SK-N-SH treated with all-trans-retinoic acid at 6 μM for 48 hours (cell line): Measurements from ENCODE around the gene ZCCHC7.

Source experiments
- ARNTL ChIP-seq: fragments of 450-650 bp; formaldehyde crosslinking; IDR thresholded peaks from 2 replicates; pipeline ENCODE4 v1.5.0; 2020; ENCODE audit warnings: low read depth, mild to moderate bottlenecking, moderate library complexity, borderline replicate concordance
- CSRNP3 ChIP-seq: fragments of 250-450 bp; sonication (Bioruptor Pico); IDR thresholded peaks from 2 replicates; pipeline ENCODE4 v1.5.1; 2021; ENCODE audit warnings: mild to moderate bottlenecking, moderate library complexity
- GLIS3 ChIP-seq: fragments of 250-450 bp; sonication (Bioruptor Pico); IDR thresholded peaks from 2 replicates; pipeline ENCODE4 v1.5.0; 2020; ENCODE audit warnings: mild to moderate bottlenecking, moderate library complexity
- POU6F1 ChIP-seq: fragments of 250-450 bp; sonication (Bioruptor Pico); IDR thresholded peaks from 2 replicates; pipeline ENCODE4 v1.8.0; 2021; ENCODE audit warnings: low read depth, mild to moderate bottlenecking, moderate library complexity, borderline replicate concordance
- PPARA ChIP-seq: fragments of 250-450 bp; sonication (Bioruptor Pico); IDR thresholded peaks from 2 replicates; pipeline ENCODE4 v1.5.0; 2020; ENCODE audit warnings: mild to moderate bottlenecking, borderline replicate concordance
- RARB ChIP-seq: fragments of 250-450 bp; sonication (Bioruptor Pico); IDR thresholded peaks from 2 replicates; pipeline ENCODE4 v1.8.0; 2021; ENCODE audit warnings: mild to moderate bottlenecking, moderate library complexity
- TOX ChIP-seq: fragments of 250-450 bp; sonication (Bioruptor Pico); IDR thresholded peaks from 2 replicates; pipeline ENCODE4 v1.8.0; 2021; ENCODE audit warnings: mild to moderate bottlenecking, moderate library complexity, borderline replicate concordance
- ZFP30 ChIP-seq: fragments of 450-650 bp; formaldehyde crosslinking; IDR thresholded peaks from 2 replicates; pipeline ENCODE4 v1.5.0; 2022; ENCODE audit warnings: mild to moderate bottlenecking, moderate library complexity
- ZNF565 ChIP-seq: fragments of 450-650 bp; formaldehyde crosslinking; conservative IDR thresholded peaks from 2 replicates; pipeline ENCODE4 v1.5.0; 2020; ENCODE audit warnings: low read depth, mild to moderate bottlenecking, moderate library complexity
- ZNF70 ChIP-seq: fragments of 450-650 bp; formaldehyde crosslinking; IDR thresholded peaks from 2 replicates; pipeline ENCODE4 v1.5.0; 2020; ENCODE audit warnings: mild to moderate bottlenecking, moderate library complexity
- TF ChIP-seq, protein P1 (sequence below): fragments of 250-450 bp; sonication (Bioruptor Pico); IDR thresholded peaks from 2 replicates; pipeline ENCODE4 v1.5.1; 2020; ENCODE audit warnings: low read depth, mild to moderate bottlenecking, moderate library complexity
- TF ChIP-seq, protein P2 (sequence below): fragments of 250-450 bp; sonication (Bioruptor Pico); IDR thresholded peaks from 2 replicates; pipeline ENCODE4 v1.8.0; 2020; ENCODE audit warnings: mild to moderate bottlenecking, moderate library complexity, borderline replicate concordance

- no peak for TF ChIP-seq ZNF70
- no peak for TF ChIP-seq ZNF565 (CRISPR knock-in tag)
- TF ChIP-seq, protein P1, sequence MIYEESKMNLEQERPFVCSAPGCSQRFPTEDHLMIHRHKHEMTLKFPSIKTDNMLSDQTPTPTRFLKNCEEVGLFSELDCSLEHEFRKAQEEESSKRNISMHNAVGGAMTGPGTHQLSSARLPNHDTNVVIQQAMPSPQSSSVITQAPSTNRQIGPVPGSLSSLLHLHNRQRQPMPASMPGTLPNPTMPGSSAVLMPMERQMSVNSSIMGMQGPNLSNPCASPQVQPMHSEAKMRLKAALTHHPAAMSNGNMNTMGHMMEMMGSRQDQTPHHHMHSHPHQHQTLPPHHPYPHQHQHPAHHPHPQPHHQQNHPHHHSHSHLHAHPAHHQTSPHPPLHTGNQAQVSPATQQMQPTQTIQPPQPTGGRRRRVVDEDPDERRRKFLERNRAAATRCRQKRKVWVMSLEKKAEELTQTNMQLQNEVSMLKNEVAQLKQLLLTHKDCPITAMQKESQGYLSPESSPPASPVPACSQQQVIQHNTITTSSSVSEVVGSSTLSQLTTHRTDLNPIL (CRISPR knock-in tag): no peak
- TF ChIP-seq RARB (CRISPR knock-in tag): no peak
- TF ChIP-seq TOX: no peak
- no peak for TF ChIP-seq PPARA
- no peak for TF ChIP-seq GLIS3 (CRISPR knock-in tag)
- TF ChIP-seq POU6F1 (CRISPR knock-in tag): no peak
- TF ChIP-seq, protein P2, sequence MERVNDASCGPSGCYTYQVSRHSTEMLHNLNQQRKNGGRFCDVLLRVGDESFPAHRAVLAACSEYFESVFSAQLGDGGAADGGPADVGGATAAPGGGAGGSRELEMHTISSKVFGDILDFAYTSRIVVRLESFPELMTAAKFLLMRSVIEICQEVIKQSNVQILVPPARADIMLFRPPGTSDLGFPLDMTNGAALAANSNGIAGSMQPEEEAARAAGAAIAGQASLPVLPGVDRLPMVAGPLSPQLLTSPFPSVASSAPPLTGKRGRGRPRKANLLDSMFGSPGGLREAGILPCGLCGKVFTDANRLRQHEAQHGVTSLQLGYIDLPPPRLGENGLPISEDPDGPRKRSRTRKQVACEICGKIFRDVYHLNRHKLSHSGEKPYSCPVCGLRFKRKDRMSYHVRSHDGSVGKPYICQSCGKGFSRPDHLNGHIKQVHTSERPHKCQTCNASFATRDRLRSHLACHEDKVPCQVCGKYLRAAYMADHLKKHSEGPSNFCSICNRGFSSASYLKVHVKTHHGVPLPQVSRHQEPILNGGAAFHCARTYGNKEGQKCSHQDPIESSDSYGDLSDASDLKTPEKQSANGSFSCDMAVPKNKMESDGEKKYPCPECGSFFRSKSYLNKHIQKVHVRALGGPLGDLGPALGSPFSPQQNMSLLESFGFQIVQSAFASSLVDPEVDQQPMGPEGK (CRISPR knock-in tag): no peak
- TF ChIP-seq ZFP30 (CRISPR knock-in tag): no peak
- no peak for TF ChIP-seq CSRNP3 (CRISPR knock-in tag)
- no peak for TF ChIP-seq ARNTL
Observed at GRCh38 chr9:37200433-37201005, 80.1 kb downstream of the ZCCHC7 start.
